ENCODE measurements around the gene ZNHIT1.

DNA sequence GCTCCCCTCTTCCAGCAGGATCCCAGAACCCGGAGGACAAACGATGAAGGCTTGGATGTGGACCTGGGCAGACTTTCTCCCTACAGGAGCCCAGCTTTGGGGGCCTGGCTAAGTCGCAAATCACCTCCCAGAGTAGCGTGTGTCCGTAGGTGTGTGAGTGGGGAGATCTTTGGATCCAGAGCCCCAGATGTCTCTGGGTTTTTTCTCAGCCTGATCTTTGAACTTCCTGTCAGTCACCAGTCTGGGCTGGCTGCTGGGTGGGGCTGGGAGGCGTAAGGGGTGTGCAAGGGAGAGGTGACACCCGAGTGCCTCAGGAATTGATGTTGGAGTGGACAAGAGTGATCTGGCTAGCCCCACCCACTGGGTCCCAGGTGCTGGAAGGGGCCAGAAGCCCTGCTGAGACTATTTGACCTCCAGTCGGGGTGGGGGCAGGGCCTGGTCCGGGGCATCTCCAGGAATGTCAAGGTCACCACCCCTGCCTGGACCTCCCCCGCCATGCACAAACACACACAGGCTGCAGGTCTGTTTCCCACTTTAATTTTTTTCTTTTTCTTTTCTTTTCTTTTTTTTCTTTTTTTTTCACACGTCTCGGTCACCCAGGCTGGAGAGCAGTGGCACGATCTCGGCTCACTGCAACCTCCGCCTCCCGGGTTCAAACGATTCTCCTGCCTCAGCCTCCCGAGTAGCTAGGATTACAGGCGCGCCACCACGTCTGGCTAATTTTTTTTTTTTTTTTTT lies 16.9 kb upstream of the ZNHIT1 start, which contains the start of gene MOGAT3:
- TF ChIP-seq, protein P1, sequence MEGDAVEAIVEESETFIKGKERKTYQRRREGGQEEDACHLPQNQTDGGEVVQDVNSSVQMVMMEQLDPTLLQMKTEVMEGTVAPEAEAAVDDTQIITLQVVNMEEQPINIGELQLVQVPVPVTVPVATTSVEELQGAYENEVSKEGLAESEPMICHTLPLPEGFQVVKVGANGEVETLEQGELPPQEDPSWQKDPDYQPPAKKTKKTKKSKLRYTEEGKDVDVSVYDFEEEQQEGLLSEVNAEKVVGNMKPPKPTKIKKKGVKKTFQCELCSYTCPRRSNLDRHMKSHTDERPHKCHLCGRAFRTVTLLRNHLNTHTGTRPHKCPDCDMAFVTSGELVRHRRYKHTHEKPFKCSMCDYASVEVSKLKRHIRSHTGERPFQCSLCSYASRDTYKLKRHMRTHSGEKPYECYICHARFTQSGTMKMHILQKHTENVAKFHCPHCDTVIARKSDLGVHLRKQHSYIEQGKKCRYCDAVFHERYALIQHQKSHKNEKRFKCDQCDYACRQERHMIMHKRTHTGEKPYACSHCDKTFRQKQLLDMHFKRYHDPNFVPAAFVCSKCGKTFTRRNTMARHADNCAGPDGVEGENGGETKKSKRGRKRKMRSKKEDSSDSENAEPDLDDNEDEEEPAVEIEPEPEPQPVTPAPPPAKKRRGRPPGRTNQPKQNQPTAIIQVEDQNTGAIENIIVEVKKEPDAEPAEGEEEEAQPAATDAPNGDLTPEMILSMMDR (IDR thresholded peaks at IDR 0.05; ENCODE audit: insufficient read depth, low read depth, low read length): no peak
- TF ChIP-seq EZH2 (IDR thresholded peaks at IDR 0.05; ENCODE audit: insufficient read depth, low read length): no peak
